COLO668 (cell line): ENCODE measurements around the gene FBL.
"Not testable (repeated sequence)": the region's sequence is repeated elsewhere in the genome, so short reads cannot be mapped to it uniquely, and the experiment has no call there.

Experiments
- DNase-seq: peaks from one replicate; lab custom pipeline; 2025; ENCODE audit not compliant: unreplicated experiment; lab: John Stamatoyannopoulos, UW

Gene FBL

DNA sequence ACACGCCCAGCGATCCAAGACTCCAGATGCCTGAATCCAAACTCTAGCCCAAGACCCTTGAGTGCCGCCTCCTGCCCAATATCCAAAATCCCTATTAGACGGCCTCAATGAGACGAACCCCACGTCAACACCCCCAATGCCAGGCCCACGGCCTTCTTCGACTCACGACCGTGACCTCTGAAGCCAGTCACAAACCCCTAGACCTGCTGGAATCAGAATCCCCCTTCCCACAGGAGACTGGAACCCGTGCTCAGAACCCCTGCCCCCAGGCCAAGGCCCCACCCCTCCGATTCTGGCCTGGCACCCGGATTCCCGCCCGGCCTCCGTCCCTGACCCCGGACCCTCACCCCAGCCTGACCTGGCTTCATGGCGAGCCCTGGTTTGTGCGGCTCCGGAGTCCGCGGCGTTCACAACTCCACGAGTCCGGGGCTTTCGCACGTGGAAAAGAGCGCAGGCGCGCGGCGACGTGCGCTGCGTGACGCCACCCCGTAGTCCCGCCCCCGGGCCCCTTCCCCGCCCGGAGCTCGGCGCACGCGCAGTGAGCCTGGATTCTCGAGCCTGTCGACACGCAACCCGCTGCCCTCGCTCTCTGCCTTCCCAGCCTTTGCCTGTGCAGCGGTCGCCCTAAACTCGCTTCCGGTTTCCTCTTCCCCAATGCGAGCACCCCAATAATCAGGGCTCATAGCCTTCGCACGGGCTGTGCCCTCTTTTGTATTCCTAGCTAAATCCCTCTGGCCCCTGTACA, at the start of gene FBL:
Gene FBL, minus strand, starts transcription at position 447 of the 745 bp plus-strand sequence. Its CDS starts 79 bp downstream, at position 368.
- peak; percentile 97 for DNase-seq

DNA sequence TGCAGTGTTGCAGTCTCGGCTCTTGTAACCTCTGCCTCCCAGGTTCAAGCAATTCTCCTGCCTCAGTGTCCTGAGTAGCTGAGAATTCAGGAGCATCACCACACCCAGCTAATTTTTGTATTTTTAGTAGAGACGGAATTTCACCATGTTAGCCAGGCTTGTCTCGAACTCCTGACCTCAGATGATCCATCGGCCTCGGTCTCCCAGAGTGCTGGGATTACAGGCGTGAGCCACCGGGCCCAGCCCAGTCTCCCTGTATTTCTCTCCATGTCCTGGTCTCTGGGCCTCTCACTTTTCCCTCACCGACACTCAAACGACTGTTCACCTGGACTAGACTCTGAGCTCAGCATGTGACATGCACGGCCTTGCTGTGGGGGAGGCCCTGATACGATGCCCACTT, 48.9 kb upstream of the FBL start:
- not testable (repeated sequence) for DNase-seq

DNA sequence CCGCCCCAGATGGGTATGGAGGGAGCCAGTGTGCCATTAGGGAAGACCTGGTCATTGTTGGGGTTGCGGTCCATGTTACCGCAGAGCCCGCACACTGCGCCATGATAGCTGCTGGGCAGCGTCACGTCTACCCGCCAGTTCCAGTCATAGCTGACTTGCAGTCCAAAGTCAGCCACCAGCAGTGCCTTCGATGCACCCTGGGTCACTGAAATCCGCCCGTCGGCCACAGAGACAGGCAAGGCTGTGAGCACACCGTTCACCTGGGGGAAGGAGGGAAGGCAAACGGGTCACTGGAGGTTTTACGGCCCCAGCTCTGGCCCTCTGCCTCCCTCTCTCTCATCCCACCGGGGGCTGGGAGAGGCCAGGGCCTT, 48.0 kb upstream of the FBL start:
- not testable (repeated sequence) for DNase-seq

DNA sequence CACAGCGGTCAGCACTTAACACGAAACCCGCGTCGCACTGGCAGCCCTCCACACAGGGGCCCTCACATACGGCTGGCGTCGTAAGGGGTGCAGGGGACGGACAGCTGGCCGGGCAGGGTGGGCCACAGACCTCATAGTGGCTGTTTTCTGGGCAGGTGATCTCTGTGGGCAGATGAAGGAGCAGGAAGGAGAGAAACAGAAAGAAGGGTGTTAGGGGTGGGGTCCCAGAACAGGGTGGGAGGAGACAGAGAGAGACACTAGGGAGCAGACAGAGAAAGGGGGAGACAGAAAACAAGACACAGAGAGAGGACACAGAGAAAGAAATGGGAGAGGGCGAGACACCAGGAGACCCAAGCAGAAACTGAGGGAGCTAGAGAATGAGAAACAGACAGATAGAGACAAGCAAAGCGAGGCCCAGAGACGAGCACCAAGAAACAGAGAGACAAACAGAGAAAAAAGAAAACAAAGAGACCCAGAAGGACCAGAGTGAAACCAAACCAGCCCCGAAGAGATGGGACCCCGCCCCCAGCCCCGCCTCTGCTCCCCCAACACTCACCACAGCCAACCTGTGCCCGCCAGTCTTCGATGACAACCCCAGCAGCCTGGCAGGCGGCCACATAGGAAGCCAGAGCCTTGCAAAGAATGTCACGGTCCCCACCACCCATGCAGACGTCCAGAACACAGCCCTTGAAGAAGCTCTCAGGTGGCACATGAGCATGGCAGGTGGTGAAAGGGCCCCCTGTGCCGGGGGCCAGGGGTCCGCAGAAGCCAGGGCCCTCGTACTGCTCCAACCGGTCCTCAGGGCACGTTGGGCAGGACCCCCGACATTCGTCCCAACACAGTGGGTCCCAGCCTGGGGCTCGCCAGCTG, 47.4 kb upstream of the FBL start:
- not testable (repeated sequence) for DNase-seq

DNA sequence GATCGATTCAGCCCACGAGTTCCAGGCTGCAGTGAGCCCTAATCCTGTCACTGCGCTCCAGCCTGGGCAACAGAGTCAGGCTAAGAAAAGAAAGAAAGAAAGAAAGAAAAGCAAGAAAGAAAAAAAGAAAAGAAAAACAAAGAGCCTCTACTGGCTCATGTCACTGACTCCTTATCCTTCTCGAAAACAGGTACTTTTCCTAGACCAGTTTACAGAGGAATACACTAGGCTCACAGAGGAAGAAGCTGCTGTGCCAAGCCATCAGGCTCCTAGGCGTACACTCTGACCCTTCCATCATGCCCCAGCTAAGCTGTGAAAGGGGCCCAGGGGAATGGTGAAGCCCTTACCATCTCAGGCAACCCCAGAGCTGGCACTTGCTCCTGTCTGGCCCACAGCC, 46.3 kb upstream of the FBL start:
- DNase-seq = not testable (repeated sequence)

DNA sequence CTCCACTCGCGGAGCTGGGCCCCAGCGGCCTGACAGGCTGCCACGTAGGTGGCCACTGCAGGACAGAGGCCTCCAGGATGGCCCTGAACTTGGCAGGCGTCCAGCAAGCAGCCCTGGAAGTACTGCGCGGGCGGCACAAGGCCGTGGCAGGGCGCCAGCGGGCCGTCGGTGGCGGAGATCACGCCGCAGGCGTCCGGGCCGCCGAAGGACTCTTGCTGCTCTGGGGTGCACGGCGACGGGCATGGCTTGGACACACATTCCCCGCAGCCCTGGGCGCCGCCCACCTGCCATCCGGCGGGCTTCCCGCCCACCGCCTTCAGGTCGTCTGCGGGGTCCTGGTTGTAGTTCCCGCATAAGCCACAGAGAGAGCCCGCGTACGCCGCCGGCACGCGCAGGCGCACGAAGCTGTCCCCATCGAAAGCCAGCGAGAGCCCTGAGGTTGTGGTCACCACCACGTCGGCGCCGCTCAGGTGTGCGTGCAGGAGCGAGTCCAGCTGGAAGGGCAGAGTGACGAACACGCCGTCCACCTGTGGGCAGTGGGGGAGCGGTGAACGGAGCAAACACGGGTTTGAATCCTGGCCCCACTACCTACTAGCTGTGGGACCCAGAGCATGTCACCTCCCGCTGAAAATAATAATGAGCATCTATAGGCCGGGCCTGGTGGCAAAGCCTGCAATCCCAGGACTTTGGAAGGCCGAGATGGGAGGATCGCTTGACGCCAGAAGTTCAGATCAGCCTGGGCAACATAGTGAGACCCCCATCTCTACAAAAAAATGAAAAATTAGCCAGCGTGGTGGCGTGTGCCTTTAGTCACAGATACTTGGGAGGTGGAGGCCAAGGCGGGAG, 45.7 kb upstream of the FBL start:
- DNase-seq = not testable (repeated sequence)

DNA sequence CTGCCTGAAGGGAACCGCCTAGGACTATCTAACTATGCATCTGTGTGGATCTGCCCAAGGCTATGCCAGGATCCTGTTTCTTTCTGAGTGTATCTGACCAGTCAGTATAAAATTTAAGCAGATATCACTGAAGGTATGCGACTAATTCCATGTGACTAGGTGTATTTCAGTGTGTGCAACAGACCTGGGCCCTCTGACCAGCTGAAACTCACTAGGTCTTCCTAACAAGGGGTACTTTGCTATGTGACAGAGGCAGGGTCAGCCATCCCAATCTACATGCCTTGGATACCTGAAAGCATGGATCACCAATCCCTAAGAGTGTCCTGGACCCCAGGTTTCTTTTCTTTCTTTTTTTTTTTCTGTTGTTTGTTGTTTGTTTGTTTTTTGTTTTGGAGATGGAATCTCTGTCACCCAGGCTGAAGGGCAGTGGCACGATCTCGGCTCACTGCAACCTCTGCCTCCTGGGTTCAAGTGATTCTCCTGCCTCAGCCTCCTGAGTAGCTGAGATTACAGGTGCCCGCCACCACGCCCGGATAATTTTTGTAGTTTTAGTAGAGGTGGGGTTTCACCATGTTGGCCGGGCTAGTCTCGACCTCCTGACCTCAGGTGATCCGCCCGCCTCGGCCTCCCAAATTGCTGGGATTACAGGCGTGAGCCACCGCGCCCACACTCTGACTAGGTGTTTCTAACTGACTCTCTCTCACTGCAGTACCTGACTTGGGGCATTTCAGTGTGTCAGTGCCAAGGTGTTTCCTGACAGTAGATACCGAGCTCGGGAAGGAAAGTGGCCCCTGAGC, 44.8 kb upstream of the FBL start:
- no peak for DNase-seq

DNA sequence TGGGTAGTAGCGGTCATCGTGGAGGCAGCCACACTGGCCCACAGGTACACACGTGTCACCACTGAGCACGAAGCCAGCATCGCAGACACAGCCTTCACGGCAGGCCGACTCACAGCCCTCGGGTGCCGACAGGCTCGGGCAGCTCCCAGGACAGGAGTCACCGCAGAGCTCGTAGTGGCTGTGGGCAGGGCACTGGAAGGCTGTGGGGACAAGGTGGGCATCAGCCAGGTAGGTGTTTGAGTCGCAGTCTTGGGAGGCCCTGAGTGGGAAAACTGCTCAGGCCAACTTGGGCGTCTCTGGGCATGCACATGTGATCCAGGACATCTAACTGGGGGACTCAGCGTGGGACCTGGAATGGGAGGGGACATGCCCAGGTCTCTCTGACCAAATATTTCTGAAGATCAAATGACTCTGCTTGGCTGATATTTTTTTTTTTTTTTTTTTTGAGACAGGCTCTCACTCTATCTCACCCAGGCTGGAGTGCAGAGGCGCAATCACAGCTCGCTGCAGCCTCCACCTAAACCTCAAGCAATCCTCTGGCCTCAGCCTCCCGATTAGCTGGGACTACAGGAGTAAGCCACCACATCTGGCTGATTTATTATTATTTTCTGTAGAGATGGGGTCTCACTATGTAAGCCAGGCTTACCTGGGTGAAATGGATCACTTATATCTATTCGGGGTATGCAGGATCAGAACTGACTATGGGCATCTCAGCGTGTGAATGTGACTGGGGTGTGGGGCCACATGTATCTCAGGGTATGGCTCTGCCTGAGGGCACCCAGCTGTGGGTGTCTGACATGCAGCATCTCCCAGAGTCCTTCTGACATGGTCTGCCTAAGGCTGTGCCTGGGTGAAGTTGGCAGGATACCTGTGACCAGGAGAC, 43.9 kb upstream of the FBL start:
- not testable (repeated sequence) for DNase-seq

DNA sequence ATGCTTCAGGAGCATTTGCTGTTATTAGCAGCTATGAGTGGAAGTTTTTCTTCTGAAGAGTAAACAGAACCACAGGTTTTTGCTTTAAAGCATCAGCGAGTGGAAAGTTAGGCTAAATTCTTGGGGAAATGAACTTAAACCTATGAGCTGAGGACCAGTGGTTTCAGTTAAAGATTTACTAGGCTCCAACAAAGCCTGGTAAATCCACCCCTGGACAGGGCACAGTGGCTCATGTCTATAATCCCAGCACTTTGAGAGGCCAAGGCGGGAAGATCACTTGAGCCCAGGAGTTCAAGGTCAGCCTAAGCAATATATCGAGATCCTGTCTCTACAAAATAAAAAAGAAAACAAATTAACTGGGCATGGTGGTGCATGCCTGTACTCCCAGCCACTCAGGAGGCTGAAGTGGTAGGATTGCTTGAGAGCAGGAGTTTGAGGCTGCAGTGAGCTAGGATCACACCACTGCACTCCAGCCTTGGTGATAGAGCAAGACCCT, 41.3 kb upstream of the FBL start:
- not testable (repeated sequence) for DNase-seq

DNA sequence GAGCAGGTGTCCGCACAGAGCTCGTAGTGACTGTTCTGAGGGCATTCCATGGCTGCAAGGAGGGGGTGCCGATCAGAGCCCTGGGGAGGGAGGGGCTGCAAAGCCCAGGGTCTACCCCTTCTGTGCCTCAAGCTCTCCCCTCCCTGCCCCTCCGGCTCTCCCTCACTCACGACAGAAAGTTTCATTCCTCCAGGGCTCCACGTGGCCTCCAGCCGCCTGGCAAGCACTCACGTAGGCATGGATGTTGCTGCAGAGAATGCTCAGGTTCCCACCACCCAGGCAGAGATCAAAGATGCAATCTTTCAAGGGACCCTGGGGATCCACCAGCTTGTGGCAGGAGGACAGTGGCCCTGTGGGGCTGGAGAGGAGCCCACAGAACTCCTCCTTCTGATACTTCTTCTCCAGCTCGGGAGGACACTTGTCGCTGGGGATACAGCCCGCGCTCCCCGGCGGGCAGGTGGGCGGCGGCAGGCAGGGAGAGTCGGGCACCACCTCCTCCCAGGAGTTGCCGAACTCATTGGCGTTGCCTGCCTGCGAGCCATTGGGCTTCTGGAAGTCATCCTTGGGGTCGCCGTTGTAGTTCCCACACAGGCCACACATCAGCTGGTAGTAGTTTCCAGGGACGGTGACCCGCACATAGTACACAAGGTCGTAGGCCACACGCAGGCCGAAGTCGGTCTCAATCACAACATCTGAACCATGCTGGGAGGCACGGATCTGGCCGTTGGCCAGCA, 39.8 kb upstream of the FBL start:
- not testable (repeated sequence) for DNase-seq

DNA sequence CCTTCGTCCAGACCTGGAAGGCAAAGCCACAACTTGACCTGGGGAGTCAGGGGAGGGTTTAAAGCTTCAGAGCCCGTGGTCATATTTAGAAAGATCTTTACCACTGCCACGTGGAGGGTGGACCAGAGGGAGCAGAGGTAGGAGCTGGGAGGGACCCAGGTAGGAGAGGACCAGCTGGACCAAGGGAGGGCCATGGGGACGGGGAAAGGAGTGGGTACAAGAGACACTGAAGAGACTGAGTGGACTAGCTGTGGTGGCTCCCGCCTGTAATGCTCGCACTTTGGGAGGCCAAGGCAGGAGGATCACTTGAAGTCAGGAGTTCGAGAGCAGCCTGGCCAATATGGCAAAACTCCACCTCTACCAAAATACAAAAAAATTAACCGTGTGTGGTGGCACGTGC, 38.5 kb upstream of the FBL start:
- not testable (repeated sequence) for DNase-seq

DNA sequence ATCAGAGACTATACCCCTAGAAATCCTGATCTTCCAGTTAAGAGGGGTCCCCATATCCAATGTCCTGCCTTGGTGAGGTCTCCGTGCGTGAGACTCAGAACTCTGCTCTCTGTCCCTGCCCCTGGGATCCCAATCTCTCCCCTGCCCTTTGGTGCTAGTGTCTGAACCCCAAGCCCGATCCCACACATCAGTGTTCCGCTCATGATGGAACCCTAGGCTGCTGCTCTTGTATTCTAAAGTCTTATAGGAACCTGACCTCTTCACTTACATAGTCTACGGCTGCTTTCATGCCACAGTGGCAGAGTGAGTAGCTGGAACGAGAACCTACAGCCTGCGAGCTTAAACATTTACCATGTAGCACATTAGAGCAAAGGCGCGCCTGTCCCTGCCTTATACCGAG, 36.5 kb upstream of the FBL start:
- DNase-seq = not testable (repeated sequence)

DNA sequence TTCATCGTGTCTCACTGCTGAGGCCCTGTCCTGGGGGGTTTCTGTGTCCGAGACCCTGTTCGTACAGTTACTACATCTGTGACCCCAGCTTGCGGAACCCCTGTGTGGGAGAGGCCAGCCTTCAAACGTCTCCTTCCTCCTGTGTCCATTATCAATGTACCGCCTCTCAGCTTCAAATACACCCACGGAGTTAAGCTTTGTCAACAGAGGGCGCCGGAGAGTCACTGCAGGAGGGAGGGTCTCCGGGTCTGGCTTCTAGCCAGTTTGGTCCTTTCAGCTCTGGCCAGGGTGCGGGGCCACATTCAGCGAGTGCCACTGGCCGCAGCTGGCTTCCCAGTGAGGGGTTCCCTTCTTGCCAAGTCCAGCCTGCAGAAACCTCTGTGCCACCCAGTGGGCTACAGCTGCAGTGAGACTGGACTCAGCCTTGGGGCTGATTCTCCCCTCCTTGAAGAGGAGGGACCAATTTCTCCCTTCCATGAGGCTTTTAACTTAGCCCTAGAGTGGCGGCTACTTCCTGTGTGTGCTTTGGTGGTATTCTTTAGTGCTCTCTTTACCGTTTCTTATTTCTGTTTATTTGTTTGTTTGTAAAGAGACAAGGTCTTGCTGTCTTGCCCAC, 35.4 kb upstream of the FBL start:
- peak; percentile 10 for DNase-seq

DNA sequence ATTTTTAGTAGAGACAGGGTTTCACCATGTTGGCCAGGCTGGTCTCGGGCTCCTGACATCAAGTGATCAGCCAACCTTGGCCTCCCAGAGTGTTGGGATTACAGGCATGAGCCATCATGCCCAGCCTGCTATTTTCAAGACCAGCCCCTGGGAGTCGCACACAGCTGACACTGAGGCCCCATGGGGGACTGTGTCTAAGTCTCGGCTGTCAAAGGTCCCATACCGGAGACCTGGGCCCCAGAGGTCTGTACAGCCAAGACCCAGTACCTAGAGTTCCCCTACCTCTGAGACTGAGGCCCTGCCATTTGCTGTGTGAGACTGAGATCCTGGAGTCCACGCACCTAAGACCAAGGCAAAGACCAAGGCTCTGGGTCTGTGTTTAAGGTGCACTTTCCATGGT, 34.1 kb upstream of the FBL start:
- DNase-seq = not testable (repeated sequence)

DNA sequence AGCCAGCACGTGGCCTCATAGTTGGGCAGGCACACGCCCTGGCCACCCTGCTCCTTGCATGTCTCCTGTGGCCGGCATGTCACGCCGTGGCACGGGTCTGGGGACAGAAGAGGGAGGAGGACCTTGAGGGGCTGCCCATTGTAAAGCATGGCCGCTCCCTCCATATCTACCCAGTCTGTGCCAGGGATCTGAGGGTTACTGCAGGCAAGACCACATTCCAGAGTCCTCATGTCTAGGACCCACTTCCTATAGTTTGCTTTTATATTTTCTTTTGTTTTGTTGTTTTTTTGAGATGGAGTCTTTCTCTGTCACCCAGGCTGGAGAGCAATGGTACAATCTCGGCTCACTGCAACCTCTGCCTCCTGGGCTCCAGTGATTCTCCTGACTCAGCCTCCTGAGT, 33.6 kb upstream of the FBL start:
- DNase-seq = not testable (repeated sequence)

DNA sequence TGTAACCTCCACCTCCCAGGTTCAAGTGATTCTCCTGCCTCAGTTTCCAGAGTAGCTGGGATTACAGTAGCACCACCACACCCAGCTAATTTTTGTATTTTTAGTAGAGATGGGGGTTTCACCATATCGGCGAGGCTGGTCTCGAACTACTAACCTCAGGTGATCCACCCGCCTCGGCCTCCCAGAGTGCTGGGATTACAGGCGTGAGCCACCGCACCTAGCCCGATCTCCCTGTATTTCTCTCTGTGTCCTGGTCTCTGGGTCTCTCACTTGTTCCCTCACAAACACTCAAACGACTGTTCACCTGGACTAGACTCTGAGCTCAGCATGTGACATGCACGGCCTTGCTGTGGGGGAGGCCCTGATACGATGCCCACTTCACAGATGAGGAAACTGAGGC, 32.7 kb upstream of the FBL start:
- DNase-seq = not testable (repeated sequence)

DNA sequence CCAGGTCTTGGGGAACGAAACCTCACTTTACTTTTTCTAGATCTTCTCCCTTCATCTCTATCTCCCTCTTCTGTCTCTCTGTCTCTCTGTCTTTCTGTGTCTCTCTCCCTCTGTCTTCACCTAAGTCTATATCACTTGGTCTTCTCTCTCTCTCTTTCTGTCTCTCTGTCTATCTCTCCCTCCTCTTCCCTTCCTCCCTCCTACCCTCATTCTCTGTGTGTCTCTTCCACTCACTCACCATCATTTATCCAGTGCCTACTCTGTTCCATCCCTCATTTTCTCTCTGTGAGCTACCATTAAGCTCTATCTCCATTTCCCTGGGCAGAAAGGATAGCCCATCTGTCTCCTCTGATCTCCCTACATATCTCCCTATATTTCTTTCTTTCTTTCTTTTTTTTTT, 32.2 kb upstream of the FBL start:
- no peak for DNase-seq

DNA sequence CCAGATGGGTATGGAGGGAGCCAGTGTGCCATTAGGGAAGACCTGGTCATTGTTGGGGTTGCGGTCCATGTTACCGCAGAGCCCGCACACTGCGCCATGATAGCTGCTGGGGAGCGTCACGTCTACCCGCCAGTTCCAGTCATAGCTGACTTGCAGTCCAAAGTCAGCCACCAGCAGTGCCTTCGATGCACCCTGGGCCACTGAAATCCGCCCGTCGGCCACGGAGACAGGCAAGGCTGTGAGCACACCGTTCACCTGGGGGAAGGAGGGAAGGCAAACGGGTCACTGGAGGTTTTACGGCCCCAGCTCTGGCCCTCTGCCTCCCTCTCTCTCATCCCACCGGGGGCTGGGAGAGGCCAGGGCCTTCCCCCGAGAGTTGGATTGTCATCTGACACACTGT, 31.8 kb upstream of the FBL start:
- not testable (repeated sequence) for DNase-seq
